ENCODE measurements around the gene SSH2. TPM values are rescaled to one million over a fixed set of nuclear protein-coding genes. Genes with fewer than 3 reads are reported as not detected.

The SSH2 gene
- total RNA-seq, 1 experiment from 2014 or later, result 14.6 TPM

GRCh38 chr17:29591737-29592608 is 338.1 kb downstream of the SSH2 start:
- no peak overlapping the region for H3K27ac ChIP-seq (ENCODE audit: insufficient read length, low read depth, low read length)
- Mint-ChIP-seq H3K4me1 (peaks cover 44 to 64% of the 10 kb centered on the region in 2 experiments), H3K4me3 (peak overlapping the region; percentile 81 to 90), H3K27ac (peak overlapping the region; percentile 91 to 96 (median 95)), H3K9me3 (no peaks in the 10 kb centered on the region), H3K27me3 (ENCODE audit: low read depth) (peaks cover 5% of the 10 kb centered on the region), H3K36me3 (ENCODE audit: insufficient read depth in 1 of 3, low read depth in 3 of 3) (peaks cover 0 to 1% (median 0%) of the 10 kb centered on the region in 3 experiments; a peak in 1 of 7 replicates)
- H2BK15ac ChIP-seq (ENCODE audit: low read depth, low read length), result no peak overlapping the region
- H4K5ac ChIP-seq (ENCODE audit: insufficient read length, low read depth, low read length), result no peak overlapping the region
- peaks cover 5% of the 10 kb centered on the region; the same call in 1 of the 2 replicates for H3K4me1 ChIP-seq (ENCODE audit: insufficient read depth, low read length)
- H2BK120ac ChIP-seq (ENCODE audit: low read depth, low read length, poor library complexity, severe bottlenecking), result no peak overlapping the region
- H2AFZ ChIP-seq (ENCODE audit: low read length), result peak overlapping the region; percentile 49
- no CpG with 5 or more reads among the region's 25 CpGs for WGBS (ENCODE audit: extremely low coverage, insufficient read length, low lambda C conversion rate)
- H3K79me1 ChIP-seq (ENCODE audit: insufficient read depth, low read depth, low read length, poor library complexity, severe bottlenecking), result no peaks in the 10 kb centered on the region
- H4K20me1 ChIP-seq (ENCODE audit: control insufficient read depth, insufficient read depth, insufficient read length), result no peaks in the 10 kb centered on the region
- peak; percentile 99 for TF ChIP-seq CTCF (conservative IDR thresholded peaks at IDR 0.05)
- peak overlapping the region; percentile 6 for H3K18ac ChIP-seq (ENCODE audit: insufficient read length, low read depth, low read length)
- no peak overlapping the region for H3K14ac ChIP-seq (ENCODE audit: insufficient read depth, low read length)
- no peak overlapping the region for H3K56ac ChIP-seq (ENCODE audit: insufficient read length, low read depth, low read length)
- peak; percentile 98 for DNase-seq
- no peaks in the 10 kb centered on the region for H3K27me3 ChIP-seq (ENCODE audit: insufficient read depth, low read length)
- peaks cover 16% of the 10 kb centered on the region; the same call in 1 of the 2 replicates for H3K79me2 ChIP-seq (ENCODE audit: insufficient read depth, low read length)
- no peak overlapping the region for H4K8ac ChIP-seq (replicated peaks; ENCODE audit: insufficient read length, low read depth, low read length)
- no peak overlapping the region for H3K4ac ChIP-seq (ENCODE audit: low read depth, low read length)
- H3K23ac ChIP-seq (ENCODE audit: insufficient read length, low read depth, low read length), result no peak overlapping the region
- H2BK5ac ChIP-seq (ENCODE audit: insufficient read length, low read length), result no peak overlapping the region
- no peak overlapping the region for H3T11ph ChIP-seq (ENCODE audit: low read length)
- peaks cover 37% of the 10 kb centered on the region for H3K23me2 ChIP-seq (ENCODE audit: insufficient read length, low read depth, low read length, poor library complexity, severe bottlenecking)
- H2BK20ac ChIP-seq (ENCODE audit: low read depth, low read length, poor library complexity, severe bottlenecking), result no peak overlapping the region
- H4K91ac ChIP-seq (ENCODE audit: insufficient read length, low read depth, low read length), result no peak overlapping the region
- no peak overlapping the region for H3K9ac ChIP-seq (ENCODE audit: extremely low read depth, insufficient read length, low read length)
- no peak overlapping the region for H2AK5ac ChIP-seq (ENCODE audit: insufficient read length, low read length)
- H2BK12ac ChIP-seq (ENCODE audit: insufficient read length, low read depth, low read length), result no peak overlapping the region
- peak overlapping the region; percentile 69 for H3K4me2 ChIP-seq (ENCODE audit: insufficient read depth, insufficient read length, low read length)
- H3K9me3 ChIP-seq (ENCODE audit: control insufficient read depth, low read depth, low read length), result no peaks in the 10 kb centered on the region

All from H9 (cell line).